ENCODE results near the gene CASKIN2.
"Not testable (repeated sequence)": the region's sequence is repeated elsewhere in the genome, so short reads cannot be mapped to it uniquely, and the experiment has no call there.

CASKIN2 gene

GRCh38 chr17:75488693-75489510, 26.4 kb downstream of the CASKIN2 start:
- DNase-seq (ENCODE audit: low read depth): no peak

GRCh38 chr17:75487351-75488070, 27.8 kb downstream of the CASKIN2 start:
- DNase-seq (ENCODE audit: low read depth): no peak

GRCh38 chr17:75486951-75487350, 28.4 kb downstream of the CASKIN2 start:
- no peak for DNase-seq (ENCODE audit: low read depth)

- no peak for DNase-seq (ENCODE audit: low read depth)
Observed at GRCh38 chr17:75486151-75486550, 29.2 kb downstream of the CASKIN2 start.

- DNase-seq (ENCODE audit: low read depth): no peak
Observed at GRCh38 chr17:75485688-75486087, 29.6 kb downstream of the CASKIN2 start.

GRCh38 chr17:75482098-75482942, 33.0 kb downstream of the CASKIN2 start:
- no peak for DNase-seq (ENCODE audit: low read depth)

GRCh38 chr17:75481194-75482068, 33.9 kb downstream of the CASKIN2 start:
- DNase-seq (ENCODE audit: low read depth): no peak

GRCh38 chr17:75480281-75480680, 35.1 kb downstream of the CASKIN2 start:
- DNase-seq (ENCODE audit: low read depth): no peak

GRCh38 chr17:75478508-75478907, 36.8 kb downstream of the CASKIN2 start:
- DNase-seq (ENCODE audit: low read depth): no peak

- DNase-seq (ENCODE audit: low read depth): not testable (repeated sequence)
Observed at GRCh38 chr17:75477490-75477862, 37.9 kb downstream of the CASKIN2 start.

GRCh38 chr17:75476752-75477489, 38.4 kb downstream of the CASKIN2 start:
- no peak for DNase-seq (ENCODE audit: low read depth)

GRCh38 chr17:75476271-75476671, 39.1 kb downstream of the CASKIN2 start:
- no peak for DNase-seq (ENCODE audit: low read depth)

GRCh38 chr17:75475851-75476250, 39.5 kb downstream of the CASKIN2 start:
- DNase-seq (ENCODE audit: low read depth): no peak

GRCh38 chr17:75475144-75475835, 40.0 kb downstream of the CASKIN2 start:
- no peak for DNase-seq (ENCODE audit: low read depth)

- DNase-seq (ENCODE audit: low read depth): no peak
Observed at GRCh38 chr17:75474736-75475135, 40.6 kb downstream of the CASKIN2 start.

- no peak for DNase-seq (ENCODE audit: low read depth)
Observed at GRCh38 chr17:75473246-75473645, 42.1 kb downstream of the CASKIN2 start.

GRCh38 chr17:75472119-75472518, 43.2 kb downstream of the CASKIN2 start:
- DNase-seq (ENCODE audit: low read depth): no peak

GRCh38 chr17:75471207-75471606, 44.1 kb downstream of the CASKIN2 start:
- DNase-seq (ENCODE audit: low read depth): no peak

- DNase-seq (ENCODE audit: low read depth): no peak
Observed at GRCh38 chr17:75468779-75469373, 46.5 kb downstream of the CASKIN2 start.

- no peak for DNase-seq (ENCODE audit: low read depth)
Observed at GRCh38 chr17:75468291-75468754, 47.0 kb downstream of the CASKIN2 start.
